IPS-NIHi7 (cell line): ENCODE data around the gene MPP2.
"Not testable (repeated sequence)": the region's sequence is repeated elsewhere in the genome, so short reads cannot be mapped to it uniquely, and the experiment has no call there.

Experiments used
- DNase-seq: peaks from one replicate; pipeline ENCODE4 v3.0.0; 2012; ENCODE audit warnings: mixed read lengths; ENCODE audit errors: extremely low spot score

The MPP2 gene

GRCh38 chr17:43931062-43931571 lies 23.8 kb upstream of the MPP2 start:
- no peak for DNase-seq

DNA sequence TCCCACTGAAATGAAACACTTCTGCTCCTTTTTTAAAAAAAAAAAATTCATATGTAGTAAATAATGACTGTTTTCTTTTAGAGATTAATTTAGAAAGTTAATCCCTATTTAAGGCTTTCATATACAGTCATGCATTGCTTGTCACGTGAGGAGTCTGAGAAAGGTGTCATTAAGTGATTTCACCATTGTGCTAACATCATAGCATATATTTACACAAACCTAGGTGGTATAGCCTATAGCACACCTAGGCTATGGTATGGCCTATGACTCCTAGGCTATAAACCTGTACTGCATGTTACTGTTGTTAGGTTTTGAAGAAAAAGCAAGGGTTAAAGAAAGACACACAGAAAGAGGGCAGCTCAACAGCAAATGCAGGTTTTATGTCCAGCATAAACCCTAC lies 21.3 kb upstream of the MPP2 start:
- no peak for DNase-seq

DNA sequence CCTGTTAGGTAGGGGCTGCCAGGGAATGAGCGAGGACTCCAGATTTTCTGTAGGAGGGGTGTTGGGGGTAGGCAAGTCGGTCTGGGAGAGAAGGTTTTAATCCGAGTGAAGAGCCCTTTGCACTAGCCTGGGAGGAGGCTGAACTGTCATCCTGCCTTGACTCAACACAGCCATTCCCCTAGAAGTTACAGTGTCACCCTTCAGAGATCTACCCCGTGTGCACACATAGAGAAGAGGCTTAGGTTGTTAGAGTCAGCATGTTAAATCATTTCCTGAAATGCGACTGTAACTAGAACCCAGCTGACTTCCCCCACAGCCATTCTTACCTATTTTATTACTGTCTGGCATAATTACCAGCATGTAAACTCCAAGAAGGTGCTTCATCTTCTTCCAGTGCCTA lies 20.6 kb upstream of the MPP2 start:
- not testable (repeated sequence) for DNase-seq

DNA sequence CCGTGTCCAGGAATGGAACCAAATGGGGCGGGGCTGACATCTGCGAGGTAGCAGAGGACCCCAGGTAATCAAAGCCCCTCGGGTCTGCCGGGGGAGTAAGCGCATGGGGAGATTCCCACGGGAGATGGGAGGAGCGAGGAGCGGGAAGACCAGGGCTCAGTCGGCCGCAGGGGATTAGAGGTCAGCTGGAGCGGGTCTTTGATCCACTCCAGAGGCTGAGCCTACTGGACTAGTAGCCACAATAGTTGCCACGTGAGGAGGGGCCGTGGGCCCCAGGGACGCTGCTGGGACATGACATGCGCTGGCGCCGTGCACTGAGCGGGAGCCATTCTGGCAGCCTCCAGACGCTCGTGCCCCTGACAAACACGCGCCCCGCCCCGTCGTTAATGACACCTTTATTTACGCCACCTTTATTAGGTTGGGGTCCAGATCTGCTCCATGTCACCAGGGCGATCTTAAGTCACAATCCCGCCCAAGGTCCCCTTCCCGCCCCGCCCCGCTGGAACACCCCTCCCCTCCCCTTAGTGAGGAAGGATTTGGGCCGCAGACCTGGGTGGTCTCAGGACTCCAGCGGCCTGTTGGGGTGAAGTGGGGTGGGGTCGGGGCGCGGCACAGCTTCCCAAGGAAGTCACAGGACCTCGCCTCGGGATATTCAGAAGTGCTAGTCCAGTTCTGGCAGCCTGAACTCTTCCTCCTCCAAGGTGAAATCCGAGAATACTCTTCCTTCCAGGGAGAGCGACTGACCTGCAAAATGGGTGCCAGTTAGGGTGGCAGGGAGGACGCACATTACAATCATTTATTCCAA lies 19.9 kb upstream of the MPP2 start:
- no peak for DNase-seq

- no peak for DNase-seq
Measured at GRCh38 chr17:43924558-43924957, 17.2 kb upstream of the MPP2 start.

GRCh38 chr17:43920500-43921095 lies 13.3 kb upstream of the MPP2 start:
- no peak for DNase-seq

DNA sequence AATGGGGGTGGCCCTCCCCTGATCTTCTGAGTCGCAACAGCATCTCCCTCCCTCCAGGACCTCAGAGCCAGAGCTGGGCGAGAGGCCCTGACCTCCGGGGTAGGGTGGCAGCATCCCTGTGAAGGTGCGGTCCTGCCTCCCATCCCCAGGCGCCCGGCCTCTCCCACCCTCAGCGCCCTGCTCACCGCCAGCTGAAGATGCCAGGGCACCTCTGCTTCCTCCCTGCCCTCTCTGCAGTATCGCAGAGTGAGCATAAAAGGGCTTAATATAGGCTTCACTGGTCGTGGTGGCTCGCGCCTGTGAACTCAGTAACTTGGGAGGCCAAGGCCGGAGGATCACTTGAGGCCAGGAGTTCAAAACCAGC lies 10.7 kb upstream of the MPP2 start:
- no peak for DNase-seq

DNA sequence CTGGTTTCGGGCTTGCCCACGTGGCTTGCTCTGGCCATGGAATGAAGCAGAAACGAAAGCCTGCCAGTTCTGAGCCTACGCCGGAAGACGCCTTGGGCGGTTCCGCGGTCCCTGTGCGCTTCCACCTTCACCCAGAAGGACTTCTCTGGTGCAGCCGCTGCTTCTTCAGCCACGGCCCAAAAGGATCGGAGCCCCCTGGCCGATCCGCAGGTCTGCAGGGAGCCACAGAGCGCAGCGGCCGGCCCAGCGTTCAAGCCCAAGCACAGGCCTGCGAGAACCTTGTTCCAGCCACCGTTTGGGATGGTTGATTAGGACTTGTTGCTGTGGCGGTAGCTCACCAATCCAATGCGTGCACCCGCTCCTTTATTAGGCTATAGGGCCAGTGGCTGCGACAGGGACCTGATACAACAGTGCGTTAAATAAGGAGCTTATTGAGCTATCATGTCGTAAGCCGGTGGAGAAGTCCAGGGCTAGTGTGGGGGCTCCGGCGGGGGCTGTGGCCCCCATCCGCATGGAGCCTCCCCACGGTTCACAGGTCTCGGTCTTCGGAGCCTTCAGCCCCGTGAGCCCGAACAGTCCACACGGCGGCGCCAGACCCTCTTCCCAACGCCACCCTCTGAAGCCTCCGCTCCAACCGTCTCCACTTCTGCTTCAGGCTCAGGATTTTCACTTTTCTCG lies 10.2 kb upstream of the MPP2 start:
- peak; percentile 66 for DNase-seq

- DNase-seq: no peak
Measured at GRCh38 chr17:43917016-43917347, 9.6 kb upstream of the MPP2 start.

DNA sequence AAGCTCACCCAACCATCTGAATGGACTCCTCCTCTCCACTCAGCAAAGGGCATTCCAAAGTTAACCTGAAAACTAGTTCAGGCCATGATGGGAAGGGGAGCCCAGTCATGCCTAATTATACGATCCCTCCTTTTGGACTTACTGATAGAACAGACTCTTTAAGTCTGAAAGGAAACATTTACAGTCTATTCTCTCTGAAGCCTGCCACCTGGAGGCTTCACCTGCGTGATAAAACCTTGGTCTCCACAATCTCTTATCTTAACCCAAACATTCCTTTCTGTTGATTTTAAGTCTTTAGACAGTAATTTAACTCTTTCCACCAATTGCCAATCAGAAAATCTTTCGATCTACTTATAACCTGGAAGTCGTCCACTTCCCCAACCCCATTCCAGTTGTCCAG lies 9.0 kb upstream of the MPP2 start:
- no peak for DNase-seq

GRCh38 chr17:43915559-43915958 lies 8.2 kb upstream of the MPP2 start:
- DNase-seq: no peak

GRCh38 chr17:43914451-43914850 lies 7.1 kb upstream of the MPP2 start:
- DNase-seq: no peak

DNA sequence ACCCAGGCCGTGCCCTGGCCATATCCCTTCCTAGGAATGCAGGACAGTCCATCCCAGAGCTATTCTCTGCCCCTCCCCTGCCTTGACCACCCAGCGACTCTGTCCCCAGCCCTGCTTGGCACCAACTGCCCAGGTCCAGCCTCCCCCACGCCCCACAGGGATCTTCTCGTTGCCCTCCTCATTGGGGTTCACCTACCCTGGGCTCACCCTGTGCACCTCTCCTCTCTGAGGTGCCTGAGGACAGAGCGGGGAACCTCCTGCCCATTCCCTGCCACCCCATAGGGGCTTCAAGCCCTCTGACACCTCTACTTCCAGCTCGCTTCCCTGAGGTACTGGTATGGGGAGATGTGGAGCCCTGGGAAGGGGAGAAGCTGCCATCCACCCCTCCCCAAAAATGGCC lies 6.2 kb upstream of the MPP2 start:
- no peak for DNase-seq

- no peak for DNase-seq
Measured at GRCh38 chr17:43912635-43913304, 5.4 kb upstream of the MPP2 start.

DNA sequence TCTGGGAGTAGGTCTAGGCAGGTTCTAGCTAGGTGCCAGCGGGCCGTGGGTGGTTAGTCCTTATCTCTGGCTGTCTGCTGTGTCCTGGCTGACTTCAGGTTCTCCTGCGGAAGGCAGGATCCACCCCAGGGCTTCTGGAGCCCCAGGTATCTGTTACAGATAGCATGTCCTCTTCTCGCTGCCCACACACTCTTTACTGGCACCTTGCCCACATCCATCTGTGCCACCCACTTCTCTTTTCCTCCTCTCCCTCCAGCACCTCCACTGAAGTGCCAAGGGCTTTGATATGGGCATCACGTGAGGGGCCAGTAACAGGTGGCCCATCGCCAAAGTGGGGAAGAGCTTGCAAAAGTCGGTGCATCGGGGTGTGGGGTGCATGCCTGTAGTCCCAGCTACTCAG lies 4.6 kb upstream of the MPP2 start:
- no peak for DNase-seq

GRCh38 chr17:43909537-43910231 lies 2.3 kb upstream of the MPP2 start:
- DNase-seq: no peak

DNA sequence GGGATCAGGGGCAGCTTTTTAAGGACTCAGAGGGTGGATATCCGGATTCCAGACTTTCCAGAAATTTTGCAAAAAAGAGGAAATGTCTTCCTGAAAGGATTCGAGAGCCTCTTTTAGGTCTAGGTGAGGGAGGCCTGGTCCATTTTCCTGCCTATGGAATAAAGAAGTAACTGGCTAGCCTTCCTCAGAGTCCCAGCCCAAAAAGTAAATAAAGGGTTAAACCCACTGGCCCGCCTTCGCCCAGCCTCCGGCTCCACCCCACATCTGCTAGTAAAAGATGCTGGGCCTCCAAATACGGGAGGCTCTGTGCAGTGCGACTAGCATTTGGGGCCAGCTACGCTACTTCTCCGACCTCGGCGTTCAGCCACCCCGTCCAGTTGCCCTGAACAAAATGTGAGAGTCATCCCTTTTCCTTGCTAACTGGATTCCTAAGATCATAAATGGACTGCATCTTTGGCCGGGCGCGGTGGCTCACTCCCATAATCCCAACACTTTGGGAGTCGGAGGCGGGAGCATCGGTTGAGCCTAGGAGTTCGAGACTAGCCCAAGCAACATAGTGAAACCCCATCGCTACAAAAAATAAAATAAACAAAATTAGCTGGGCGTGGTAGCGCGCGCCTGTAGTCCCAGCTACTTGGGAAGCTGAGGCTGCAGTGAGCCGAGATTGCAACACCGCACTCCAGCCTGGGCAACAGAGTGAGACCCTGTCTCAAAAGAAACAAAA lies 824 bp upstream of the MPP2 start:
- DNase-seq: peak; percentile 81

DNA sequence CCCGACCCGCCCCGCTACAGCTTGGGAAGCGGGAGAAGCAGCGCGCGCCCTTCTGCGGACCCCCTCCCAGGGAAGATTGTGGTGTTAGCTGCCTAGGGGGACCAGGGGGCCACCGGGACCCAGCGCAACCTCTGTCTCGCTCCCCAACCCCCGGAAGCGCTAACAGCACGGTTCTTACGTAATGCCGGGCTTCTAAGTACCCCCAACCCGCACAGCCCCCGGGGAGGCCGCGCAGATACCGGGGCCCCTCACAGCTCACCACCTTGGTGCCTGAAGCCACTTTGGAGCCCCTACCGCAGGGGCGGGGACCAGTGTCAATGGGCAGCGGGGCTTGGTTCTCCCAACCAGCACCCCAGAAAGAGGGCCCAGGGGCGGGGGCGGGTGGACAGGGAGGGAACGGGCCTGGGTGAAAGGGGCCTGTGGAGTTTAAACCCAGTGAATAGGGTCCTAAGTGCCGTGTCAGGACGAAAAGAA lies 348 bp downstream of the MPP2 start:
- no peak for DNase-seq

GRCh38 chr17:43905985-43906852 lies 1.1 kb downstream of the MPP2 start:
- DNase-seq: peak; percentile 82

DNA sequence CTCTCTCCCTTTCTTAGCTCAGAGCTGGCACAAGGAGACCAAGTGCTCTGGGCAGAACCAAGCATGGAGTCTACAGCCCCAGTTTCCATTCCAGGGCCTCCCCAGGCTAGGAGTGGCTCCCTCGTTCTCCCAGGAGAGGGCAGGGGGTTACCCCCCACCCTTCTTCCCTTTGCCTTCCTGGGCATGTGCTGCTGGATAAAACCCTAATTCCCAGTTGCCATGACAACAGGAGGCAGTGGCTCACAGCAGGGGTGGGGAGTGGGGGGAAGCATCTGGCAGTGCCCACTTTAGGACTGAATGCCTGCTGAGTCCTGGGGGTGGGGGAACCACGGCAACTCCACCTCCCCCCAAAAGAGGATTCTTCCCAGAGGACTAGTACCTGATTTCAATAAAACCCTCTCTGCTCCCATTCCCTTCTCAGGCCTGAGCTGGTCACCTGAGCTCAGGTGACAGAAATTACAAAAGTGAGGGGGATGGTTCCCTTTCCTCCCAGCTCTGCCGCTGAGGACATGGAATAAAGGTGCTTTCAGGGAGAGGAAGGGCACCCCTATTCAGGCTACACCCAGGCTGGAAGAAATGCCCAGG lies 1.8 kb downstream of the MPP2 start:
- DNase-seq: no peak
